ENCODE measurements around the gene VLDLR.

GRCh38 chr9:2641033-2641432 is 19.4 kb downstream of the VLDLR start:
- TF ChIP-seq EZH2 (IDR thresholded peaks at IDR 0.05) (no peak), CTCF (IDR thresholded peaks at IDR 0.05) (no peak), EZH2phosphoT487 (IDR thresholded peaks at IDR 0.05) (no peak)

All from neural progenitor cell (in vitro differentiated cells).